ENCODE measurements around the gene FABP2.

DNA sequence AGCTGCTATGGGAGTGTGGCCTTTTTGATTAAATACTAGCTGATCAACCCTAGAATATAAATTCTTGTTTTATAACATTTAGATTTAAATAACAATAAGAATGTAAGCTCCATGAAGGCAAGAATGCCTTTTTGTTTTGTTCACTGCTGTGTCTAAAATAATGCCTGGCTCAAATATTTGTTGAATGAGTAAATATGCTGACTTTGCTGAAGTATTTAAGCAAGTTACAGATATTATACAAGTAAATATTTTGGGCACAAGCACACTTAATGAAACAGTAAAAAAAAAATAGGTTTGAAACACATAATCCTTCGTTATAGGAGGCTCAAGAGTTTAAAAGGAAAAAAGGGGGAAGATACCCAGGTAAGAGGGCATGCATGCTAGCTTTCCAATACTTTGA is 24.1 kb downstream of the FABP2 start:
- no peak for TF ChIP-seq CTCF (conservative IDR thresholded peaks at IDR 0.05; ENCODE audit: low read depth, low read length)
- no peak for TF ChIP-seq EZH2 (IDR thresholded peaks at IDR 0.05; ENCODE audit: borderline replicate concordance, low read depth, low read length, poor library complexity, severe bottlenecking)

All from A673 (cell line).